Esophagus muscularis mucosa (tissue), 4 donors: ENCODE results near the gene NRROS. TPM values are rescaled to one million over a fixed set of nuclear protein-coding genes. Genes with fewer than 3 reads are reported as not detected.
"Not testable (repeated sequence)": the region's sequence is repeated elsewhere in the genome, so short reads cannot be mapped to it uniquely, and the experiment has no call there.

Source experiments
- DNase-seq: peaks from one replicate; pipeline ENCODE4 v3.0.0-alpha.2; 2017; ENCODE audit errors: extremely low spot score
- H3K27ac ChIP-seq, 4 donors: fragments of 200-600 bp; sonication (generic); replicated peaks in 1 of 4; 1 replicate in 3 of 4; 2 replicates in 1 of 4; pipeline ENCODE4 v1.5.1; 2016 to 2019; ENCODE audit warnings: mild to moderate bottlenecking in 1 of 4
- H3K27me3 ChIP-seq, 4 donors: fragments of 200-600 bp; sonication (generic); one replicate each; pipeline versions ENCODE4 v1.5.1 to v1.6.0; 2016 to 2019
- H3K36me3 ChIP-seq, 4 donors: fragments of 200-600 bp; sonication (generic); one replicate each; pipeline ENCODE4 v1.5.1; 2016 to 2019
- H3K4me1 ChIP-seq, 4 donors: fragments of 200-600 bp; sonication (generic); one replicate each; pipeline ENCODE4 v1.5.1; 2016 to 2019
- H3K4me3 ChIP-seq, 4 donors: fragments of 200-600 bp; sonication (generic); 1 replicate in 2 of 4; 2 replicates in 2 of 4; pipeline ENCODE4 v1.5.1; 2016 to 2019; ENCODE audit warnings: mild to moderate bottlenecking in 4 of 4, moderate library complexity in 1 of 4
- H3K9me3 ChIP-seq, 4 donors: fragments of 200-600 bp; sonication (generic); 1 replicate in 3 of 4; 2 replicates in 1 of 4; pipeline ENCODE4 v1.5.1; 2016 to 2019
- CTCF ChIP-seq, 3 experiments: fragments of 200-600 bp in 2 of 3; fragments of 450-650 bp in 1 of 3; sonication (generic) in 2 of 3; IDR thresholded peaks; one replicate each; pipeline ENCODE4 v1.5.1; 2017 to 2019; ENCODE audit warnings: antibody characterized with exemption in 3 of 3, mild to moderate bottlenecking in 2 of 3, moderate library complexity in 1 of 3
- EP300 ChIP-seq: sonication (generic); formaldehyde crosslinking; IDR thresholded peaks from one replicate; pipeline ENCODE4 v1.6.1; 2017; ENCODE audit warnings: antibody characterized with exemption
- POLR2A ChIP-seq: fragments of 450-650 bp; IDR thresholded peaks from one replicate; pipeline ENCODE4 v1.6.1; 2017; ENCODE audit warnings: antibody characterized with exemption, moderate library complexity, mild to moderate bottlenecking, low read depth
- POLR2AphosphoS5 ChIP-seq, 2 donors: sonication (generic); formaldehyde crosslinking; IDR thresholded peaks; one replicate each; pipeline ENCODE4 v1.6.1; 2017; ENCODE audit warnings: antibody characterized with exemption in 2 of 2
- WGBS: methylation state at CpG from one replicate; pipeline ENCODE4 v1.1.5; 2018; 5-methylcytosine and 5-hydroxymethylcytosine counted together
- intact Hi-C: fragments of 100-400 bp; cut with DNase I; formaldehyde crosslinking; loops from one replicate; pipeline ENCODE4 v1.15.1; 2023
- total RNA-seq, 4 donors: library from RNA; depleted of rRNA; stranded (reverse); fragments of >200 nt; gene quantifications; one replicate each; pipeline versions ENCODE4 v1.1.0 to v1.2.1, GENCODE V29; 2016

Gene NRROS
- total RNA-seq, 4 donors from 2014 or later, result 6.2 to 8.5 (median 7.3) TPM

DNA sequence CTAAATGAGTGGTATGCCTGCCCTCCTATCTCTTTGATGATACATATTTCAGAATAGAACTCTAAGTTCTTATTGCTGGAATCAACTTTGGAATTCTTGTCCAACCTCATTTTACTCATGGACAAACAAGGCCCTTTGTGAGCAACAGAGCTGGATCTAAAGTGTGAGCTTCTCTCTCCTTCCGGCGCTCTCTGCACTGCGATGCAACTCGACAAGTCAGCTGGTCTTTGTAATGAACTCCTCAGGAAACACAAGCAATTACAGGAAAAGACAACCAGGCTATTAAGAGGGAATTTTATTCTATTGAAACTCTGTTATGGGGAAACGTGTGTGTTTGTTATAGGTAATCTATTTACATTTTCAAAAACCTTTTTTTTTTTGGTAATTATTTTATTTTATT lies 20.3 kb upstream of the NRROS start:
- Histone ChIP-seq H3K27me3 (no peaks in the 10 kb centered on the region), H3K4me1 (peaks cover 18 to 43% (median 38%) of the 10 kb centered on the region in 4 donors), H3K4me3 (no peak overlapping the region), H3K27ac (peak overlapping the region; percentile 74 to 90 (median 82)), H3K36me3 (no peaks in the 10 kb centered on the region), H3K9me3 (no peaks in the 10 kb centered on the region)
- TF ChIP-seq EP300 (no peak), POLR2A (no peak), POLR2AphosphoS5 (IDR thresholded peaks at IDR 0.05) (peak; percentile 47 to 52), CTCF (IDR thresholded peaks at IDR 0.05) (no peak)
- no peak for DNase-seq
- intact Hi-C loops, result no loop called here
- WGBS, result 31% methylated on average over 5 of the region's 5 CpGs

DNA sequence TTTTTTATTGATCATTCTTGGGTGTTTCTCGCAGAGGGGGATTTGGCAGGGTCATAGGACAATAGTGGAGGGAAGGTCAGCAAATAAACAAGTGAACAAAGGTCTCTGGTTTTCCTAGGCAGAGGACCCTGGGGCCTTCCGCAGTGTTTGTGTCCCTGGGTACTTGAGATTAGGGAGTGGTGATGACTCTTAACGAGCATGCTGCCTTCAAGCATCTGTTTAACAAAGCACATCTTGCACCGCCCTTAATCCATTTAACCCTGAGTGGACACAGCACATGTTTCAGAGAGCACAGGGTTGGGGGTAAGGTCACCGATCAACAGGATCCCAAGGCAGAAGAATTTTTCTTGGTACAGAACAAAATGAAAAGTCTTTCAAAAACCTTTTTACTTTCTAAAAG lies 19.9 kb upstream of the NRROS start:
- intact Hi-C loops, H3K27me3 ChIP-seq, DNase-seq, H3K4me3 ChIP-seq, H3K36me3 ChIP-seq, H3K9me3 ChIP-seq: not testable (repeated sequence)
- WGBS, result 67% methylated on average over 1 of the region's 5 CpGs
- peaks cover 18 to 43% (median 41%) of the 10 kb centered on the region in 4 donors for H3K4me1 ChIP-seq
- H3K27ac ChIP-seq, result peak overlapping the region; percentile 74 to 90 (median 82)

- H3K4me1 ChIP-seq, result peaks cover 18 to 43% (median 41%) of the 10 kb centered on the region in 4 donors
Measured at GRCh38 chr3:196620161-196620604, 19.3 kb upstream of the NRROS start.

GRCh38 chr3:196620684-196621083 lies 18.8 kb upstream of the NRROS start:
- WGBS, result 47% methylated on average over 2 of the region's 2 CpGs
- intact Hi-C loops, result no loop called here
- TF ChIP-seq POLR2A, result no peak
- TF ChIP-seq POLR2AphosphoS5 (IDR thresholded peaks at IDR 0.05), result no peak
- no peak for TF ChIP-seq CTCF (IDR thresholded peaks at IDR 0.05)
- no peak for TF ChIP-seq EP300
- no peaks in the 10 kb centered on the region for H3K27me3 ChIP-seq
- H3K27ac ChIP-seq, result peak overlapping the region; percentile 74 to 90 (median 82)
- peaks cover 18 to 43% (median 41%) of the 10 kb centered on the region in 4 donors for H3K4me1 ChIP-seq
- H3K36me3 ChIP-seq, result no peaks in the 10 kb centered on the region
- no peak for DNase-seq
- H3K4me3 ChIP-seq, result no peak overlapping the region
- no peaks in the 10 kb centered on the region for H3K9me3 ChIP-seq

More at GRCh38 chr3:196620161-196620604, 19.3 kb upstream of the NRROS start:
- WGBS, result 41% methylated on average over 10 of the region's 10 CpGs
- Histone ChIP-seq H3K27me3 (no peaks in the 10 kb centered on the region), H3K36me3 (no peaks in the 10 kb centered on the region), H3K4me3 (no peak overlapping the region), H3K27ac (peak overlapping the region; percentile 74 to 90 (median 82)), H3K9me3 (no peaks in the 10 kb centered on the region)
- DNase-seq, result no peak
- TF ChIP-seq CTCF (IDR thresholded peaks at IDR 0.05) (no peak), POLR2AphosphoS5 (IDR thresholded peaks at IDR 0.05) (peak; percentile 39 to 46), POLR2A (no peak), EP300 (no peak)
- intact Hi-C loops, result no loop called here

- H3K4me1 ChIP-seq, result peaks cover 18 to 43% (median 41%) of the 10 kb centered on the region in 4 donors
- H3K9me3 ChIP-seq, result no peaks in the 10 kb centered on the region
- peak overlapping the region; percentile 74 to 90 (median 82) for H3K27ac ChIP-seq
- DNase-seq, result no peak
- WGBS, result 81% methylated on average over 10 of the region's 10 CpGs
- no peak overlapping the region for H3K4me3 ChIP-seq
- TF ChIP-seq POLR2A (no peak), EP300 (no peak), POLR2AphosphoS5 (IDR thresholded peaks at IDR 0.05) (no peak), CTCF (IDR thresholded peaks at IDR 0.05) (no peak)
- intact Hi-C loops, result no loop called here
- no peaks in the 10 kb centered on the region for H3K36me3 ChIP-seq
- H3K27me3 ChIP-seq, result no peaks in the 10 kb centered on the region
Measured at GRCh38 chr3:196621611-196622010, 17.9 kb upstream of the NRROS start.
